SK-N-SH treated with all-trans-retinoic acid at 6 μM for 48 hours (cell line): ENCODE results near the gene ABHD6.

Source experiments
- CREB5 ChIP-seq: fragments of 250-450 bp; sonication (Bioruptor Pico); IDR thresholded peaks from 2 replicates; pipeline ENCODE4 v1.5.1; 2020; ENCODE audit warnings: low read depth, mild to moderate bottlenecking, moderate library complexity
- PATZ1 ChIP-seq: fragments of 250-450 bp; sonication (Bioruptor Pico); IDR thresholded peaks from 2 replicates; pipeline ENCODE4 v1.8.0; 2020; ENCODE audit warnings: mild to moderate bottlenecking, moderate library complexity, borderline replicate concordance
- PPARA ChIP-seq: fragments of 250-450 bp; sonication (Bioruptor Pico); IDR thresholded peaks from 2 replicates; pipeline ENCODE4 v1.5.0; 2020; ENCODE audit warnings: mild to moderate bottlenecking, borderline replicate concordance
- TCF4 ChIP-seq: fragments of 250-450 bp; sonication (Bioruptor Pico); IDR thresholded peaks from 2 replicates; pipeline ENCODE4 v1.8.0; 2021; ENCODE audit warnings: mild to moderate bottlenecking, moderate library complexity, borderline replicate concordance
- TOX ChIP-seq: fragments of 250-450 bp; sonication (Bioruptor Pico); IDR thresholded peaks from 2 replicates; pipeline ENCODE4 v1.8.0; 2021; ENCODE audit warnings: mild to moderate bottlenecking, moderate library complexity, borderline replicate concordance
- TSHZ2 ChIP-seq: fragments of 250-450 bp; sonication (Bioruptor Pico); IDR thresholded peaks from 2 replicates; pipeline ENCODE4 v1.5.0; 2020; ENCODE audit warnings: mild to moderate bottlenecking, moderate library complexity
- ZFP30 ChIP-seq: fragments of 450-650 bp; formaldehyde crosslinking; IDR thresholded peaks from 2 replicates; pipeline ENCODE4 v1.5.0; 2022; ENCODE audit warnings: mild to moderate bottlenecking, moderate library complexity

GRCh38 chr3:58329150-58329921 is 91.7 kb downstream of the ABHD6 start:
- TF ChIP-seq PATZ1 (CRISPR knock-in tag): no peak
- TF ChIP-seq PPARA (CRISPR knock-in tag): no peak
- TF ChIP-seq CREB5: no peak
- TF ChIP-seq TCF4 (CRISPR knock-in tag): no peak
- no peak for TF ChIP-seq TSHZ2 (CRISPR knock-in tag)
- TF ChIP-seq TOX (CRISPR knock-in tag): no peak
- no peak for TF ChIP-seq ZFP30
